Gastrocnemius medialis (tissue), 4 donors: ENCODE results near the gene HS3ST2.

ENCODE experiments used
- CTCF ChIP-seq, 5 experiments: fragments of 450-650 bp in 3 of 5; fragments of 200-600 bp in 2 of 5; sonication (generic) in 2 of 5; IDR thresholded peaks in 4 of 5; conservative IDR thresholded peaks in 1 of 5; 1 replicate in 4 of 5; 2 replicates in 1 of 5; pipeline ENCODE4 v1.5.1; 2016 to 2019; ENCODE audit warnings: antibody characterized with exemption in 5 of 5, mild to moderate bottlenecking in 3 of 5, moderate library complexity in 3 of 5
- POLR2A ChIP-seq, 2 donors: fragments of 450-650 bp; IDR thresholded peaks; one replicate each; pipeline ENCODE4 v1.6.1; 2017; ENCODE audit warnings: antibody characterized with exemption in 2 of 2, mild to moderate bottlenecking in 2 of 2, moderate library complexity in 2 of 2

DNA sequence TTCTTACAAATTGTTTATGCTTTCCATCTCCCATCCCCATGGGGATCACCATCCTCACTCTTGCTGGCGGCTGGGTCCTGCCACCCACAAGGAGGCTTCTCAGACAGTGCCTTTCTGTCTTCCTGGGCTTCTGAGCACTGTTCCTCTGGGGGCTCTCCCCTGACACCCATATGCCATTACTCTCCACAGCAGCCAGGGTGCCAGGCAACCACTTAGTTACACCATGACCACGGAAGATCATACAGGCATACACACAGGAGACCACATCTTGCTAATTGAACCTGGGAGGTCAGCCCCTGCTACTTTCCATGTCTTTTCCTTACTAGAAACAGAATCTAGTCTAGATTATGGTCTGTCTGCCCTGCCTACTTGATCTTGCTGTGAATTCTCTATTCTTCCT is 27.7 kb upstream of the HS3ST2 start:
- TF ChIP-seq CTCF (IDR thresholded peaks at IDR 0.05 in 4 of 5, conservative IDR thresholded peaks at IDR 0.05 in 1 of 5) (no peak), POLR2A (IDR thresholded peaks at IDR 0.05) (no peak)
